GM13976 (cell line): ENCODE data around the gene MAGEA2B.
"Not testable (repeated sequence)": the region's sequence is repeated elsewhere in the genome, so short reads cannot be mapped to it uniquely, and the experiment has no call there.

Experiments
- DNase-seq: peaks from one replicate; pipeline ENCODE4 v3.0.0; 2012; ENCODE audit warnings: low spot score
- in situ Hi-C: fragments of 300-500 bp; cut with MboI; formaldehyde crosslinking; loops from one replicate; pipeline ENCODE4 v1.12.0; 2022; ENCODE audit warnings: low sequenced_read_pairs, mixed read lengths, inconsistent platforms; ENCODE audit not compliant: unreplicated experiment

MAGEA2B gene

GRCh38 chrX:152766562-152766961 is 52.1 kb downstream of the MAGEA2B start:
- DNase-seq, in situ Hi-C loops: not testable (repeated sequence)
